Measurements from ENCODE around the gene HDLBP. TPM values are rescaled to one million over a fixed set of nuclear protein-coding genes. Genes with fewer than 3 reads are reported as not detected.

The HDLBP gene
- total RNA-seq, 4 donors from 2014 or later = 324 to 412 (median 363) TPM

- no peak overlapping the region for H3K27ac ChIP-seq
- TF ChIP-seq CTCF (IDR thresholded peaks at IDR 0.05) (no peak), EP300 (IDR thresholded peaks at IDR 0.05) (no peak), POLR2A (IDR thresholded peaks at IDR 0.05) (no peak)
- no peak for DNase-seq (ENCODE audit: low spot score in 2 of 2)
- H3K27me3 ChIP-seq = no peaks in the 10 kb centered on the region
- H3K36me3 ChIP-seq = no peaks in the 10 kb centered on the region
- 77 to 92% methylated on average over 3 of the region's 3 CpGs for WGBS, 2 donors
- H3K4me1 ChIP-seq = peaks cover 0 to 28% (median 0%) of the 10 kb centered on the region in 4 donors
- H3K4me3 ChIP-seq = no peak overlapping the region
- H3K9me3 ChIP-seq = no peaks in the 10 kb centered on the region
Observed at GRCh38 chr2:241288324-241288888, 27.1 kb downstream of the HDLBP start.

GRCh38 chr2:241286348-241287090, 29.0 kb downstream of the HDLBP start:
- no peak overlapping the region for H3K4me3 ChIP-seq
- no peaks in the 10 kb centered on the region for H3K9me3 ChIP-seq
- no peak overlapping the region for H3K27ac ChIP-seq
- no peaks in the 10 kb centered on the region for H3K36me3 ChIP-seq
- WGBS, 2 donors = 90 to 92% methylated on average over 9 of the region's 9 CpGs
- peaks cover 0 to 24% (median 4%) of the 10 kb centered on the region in 4 donors for H3K4me1 ChIP-seq
- H3K27me3 ChIP-seq = no peaks in the 10 kb centered on the region
- no peak for DNase-seq (ENCODE audit: low spot score in 2 of 2)
- TF ChIP-seq EP300 (IDR thresholded peaks at IDR 0.05) (no peak), CTCF (IDR thresholded peaks at IDR 0.05) (no peak), POLR2A (IDR thresholded peaks at IDR 0.05) (no peak)

- peaks cover 0 to 24% (median 4%) of the 10 kb centered on the region in 4 donors for H3K4me1 ChIP-seq
- WGBS, 2 donors = 93 to 100% methylated on average over 1 of the region's 1 CpG
- no peaks in the 10 kb centered on the region for H3K36me3 ChIP-seq
- H3K4me3 ChIP-seq = no peak overlapping the region
- H3K27me3 ChIP-seq = no peaks in the 10 kb centered on the region
- TF ChIP-seq CTCF (IDR thresholded peaks at IDR 0.05) = no peak
- TF ChIP-seq EP300 (IDR thresholded peaks at IDR 0.05) = no peak
- TF ChIP-seq POLR2A (IDR thresholded peaks at IDR 0.05) = no peak
- no peak for DNase-seq (ENCODE audit: low spot score in 2 of 2)
- no peaks in the 10 kb centered on the region for H3K9me3 ChIP-seq
- H3K27ac ChIP-seq = no peak overlapping the region
Observed at GRCh38 chr2:241285596-241285995, 29.9 kb downstream of the HDLBP start.

GRCh38 chr2:241282555-241282954, 32.9 kb downstream of the HDLBP start:
- no peak overlapping the region for H3K4me3 ChIP-seq
- no peak for DNase-seq (ENCODE audit: low spot score in 2 of 2)
- H3K36me3 ChIP-seq = no peaks in the 10 kb centered on the region
- TF ChIP-seq CTCF (IDR thresholded peaks at IDR 0.05) = no peak
- no peak for TF ChIP-seq EP300 (IDR thresholded peaks at IDR 0.05)
- no peak for TF ChIP-seq POLR2A (IDR thresholded peaks at IDR 0.05)
- H3K27ac ChIP-seq = no peak overlapping the region
- H3K27me3 ChIP-seq = no peaks in the 10 kb centered on the region
- H3K4me1 ChIP-seq = peaks cover 0 to 7% (median 3%) of the 10 kb centered on the region in 4 donors
- WGBS, 2 donors = 39 to 41% methylated on average over 5 of the region's 5 CpGs
- H3K9me3 ChIP-seq = no peaks in the 10 kb centered on the region

GRCh38 chr2:241280291-241280690, 35.2 kb downstream of the HDLBP start:
- DNase-seq (ENCODE audit: low spot score in 2 of 2) = no peak
- TF ChIP-seq POLR2A (IDR thresholded peaks at IDR 0.05) (no peak), CTCF (IDR thresholded peaks at IDR 0.05) (no peak), EP300 (IDR thresholded peaks at IDR 0.05) (no peak)
- Histone ChIP-seq H3K27ac (no peak overlapping the region), H3K4me3 (no peak overlapping the region), H3K9me3 (no peaks in the 10 kb centered on the region), H3K4me1 (peaks cover 0 to 7% (median 3%) of the 10 kb centered on the region in 4 donors), H3K27me3 (no peaks in the 10 kb centered on the region), H3K36me3 (no peaks in the 10 kb centered on the region)
- 92 to 94% methylated on average over 4 of the region's 4 CpGs for WGBS, 2 donors

Measured in tibial nerve (tissue), 4 donors.